Measurements from ENCODE around the gene RNF208. TPM values are rescaled to one million over a fixed set of nuclear protein-coding genes. Genes with fewer than 3 reads are reported as not detected.

RNF208 gene
- total and polyA plus RNA-seq, 2 experiments from 2014 or later: 0.34 to 0.65 TPM

- 0 out of 2 replicates have a peak, but pooled peaks cover 7% of the 10 kb centered on the region for H3K79me2 ChIP-seq (ENCODE audit: insufficient read depth)
- no peak overlapping the region for H3K27ac ChIP-seq
- no peaks in the 10 kb centered on the region; the same call in 1 of the 2 replicates for H3K36me3 ChIP-seq (ENCODE audit: low read depth)
- no peaks in the 10 kb centered on the region for H3K27me3 ChIP-seq (replicated peaks; ENCODE audit: insufficient read depth)
- DNase-seq: no peak
- no peaks in the 10 kb centered on the region for H3F3A ChIP-seq (ENCODE audit: insufficient read depth)
- 88 to 90% methylated on average over 19 of the region's 19 CpGs for WGBS, 2 experiments (ENCODE audit: low coverage in 1 of 2, low lambda C conversion rate in 2 of 2, missing lambda C conversion rate in 2 of 2)
- H3K9ac ChIP-seq: no peak overlapping the region
- H2AFZ ChIP-seq: no peak overlapping the region
- H3K4me2 ChIP-seq (ENCODE audit: unreplicated experiment): no peak overlapping the region
- in situ Hi-C loops (cut with MboI): no loop called here
- no peaks in the 10 kb centered on the region for H4K20me1 ChIP-seq (ENCODE audit: insufficient read depth)
- H3K9me3 ChIP-seq (ENCODE audit: low read depth): no peaks in the 10 kb centered on the region
- H3K4me3 ChIP-seq: no peak overlapping the region
- H3K9me2 ChIP-seq (ENCODE audit: insufficient read depth): no peaks in the 10 kb centered on the region
- no peak for TF ChIP-seq EZH2phosphoT487 (IDR thresholded peaks at IDR 0.05; ENCODE audit: insufficient read depth, low read depth)
- TF ChIP-seq EZH2 (IDR thresholded peaks at IDR 0.05; ENCODE audit: insufficient read depth, poor library complexity, severe bottlenecking): no peak
- no peaks in the 10 kb centered on the region for H3K4me1 ChIP-seq (ENCODE audit: insufficient read depth)
These were observed 46.6 kb upstream of the RNF208 start for GRCh38 chr9:137268538-137269201.

GRCh38 chr9:137267933-137268355, 45.9 kb upstream of the RNF208 start:
- no peak overlapping the region for H3K4me2 ChIP-seq (ENCODE audit: unreplicated experiment)

GRCh38 chr9:137266585-137267453, 44.8 kb upstream of the RNF208 start:
- 89 to 91% methylated on average over 20 to 34 of the region's 34 CpGs for WGBS, 2 experiments (ENCODE audit: low coverage in 1 of 2, low lambda C conversion rate in 2 of 2, missing lambda C conversion rate in 2 of 2)
- H3K9me3 ChIP-seq (ENCODE audit: low read depth): no peaks in the 10 kb centered on the region
- H3K27me3 ChIP-seq (replicated peaks; ENCODE audit: insufficient read depth): no peaks in the 10 kb centered on the region
- no peaks in the 10 kb centered on the region for H3F3A ChIP-seq (ENCODE audit: insufficient read depth)
- H3K4me1 ChIP-seq (ENCODE audit: insufficient read depth): no peaks in the 10 kb centered on the region
- DNase-seq: no peak
- H3K27ac ChIP-seq: no peak overlapping the region
- 0 out of 2 replicates have a peak, but pooled peaks cover 7% of the 10 kb centered on the region for H3K79me2 ChIP-seq (ENCODE audit: insufficient read depth)
- in situ Hi-C loops (cut with MboI): no loop called here
- no peak overlapping the region for H2AFZ ChIP-seq
- H3K9ac ChIP-seq: no peak overlapping the region
- H3K4me3 ChIP-seq: no peak overlapping the region
- H4K20me1 ChIP-seq (ENCODE audit: insufficient read depth): no peaks in the 10 kb centered on the region
- no peaks in the 10 kb centered on the region for H3K36me3 ChIP-seq (ENCODE audit: low read depth)
- no peak for TF ChIP-seq EZH2 (IDR thresholded peaks at IDR 0.05; ENCODE audit: insufficient read depth, poor library complexity, severe bottlenecking)
- TF ChIP-seq EZH2phosphoT487 (IDR thresholded peaks at IDR 0.05; ENCODE audit: insufficient read depth, low read depth): no peak
- H3K4me2 ChIP-seq (ENCODE audit: unreplicated experiment): no peak overlapping the region
- no peaks in the 10 kb centered on the region for H3K9me2 ChIP-seq (ENCODE audit: insufficient read depth)

More at GRCh38 chr9:137267933-137268355, 45.9 kb upstream of the RNF208 start:
- in situ Hi-C loops (cut with MboI): no loop called here
- TF ChIP-seq EZH2 (IDR thresholded peaks at IDR 0.05; ENCODE audit: insufficient read depth, poor library complexity, severe bottlenecking) (no peak), EZH2phosphoT487 (IDR thresholded peaks at IDR 0.05; ENCODE audit: insufficient read depth, low read depth) (no peak)
- no peaks in the 10 kb centered on the region for H3K9me2 ChIP-seq (ENCODE audit: insufficient read depth)
- H3K4me3 ChIP-seq: no peak overlapping the region
- no peak overlapping the region for H3K27ac ChIP-seq
- H3K79me2 ChIP-seq (ENCODE audit: insufficient read depth): 0 out of 2 replicates have a peak, but pooled peaks cover 7% of the 10 kb centered on the region
- no peak overlapping the region for H2AFZ ChIP-seq
- no peaks in the 10 kb centered on the region for H3F3A ChIP-seq (ENCODE audit: insufficient read depth)
- no peak for DNase-seq
- no peak overlapping the region for H3K9ac ChIP-seq
- H3K9me3 ChIP-seq (ENCODE audit: low read depth): no peaks in the 10 kb centered on the region
- H3K27me3 ChIP-seq (replicated peaks; ENCODE audit: insufficient read depth): no peaks in the 10 kb centered on the region
- H3K4me1 ChIP-seq (ENCODE audit: insufficient read depth): no peaks in the 10 kb centered on the region
- no peaks in the 10 kb centered on the region for H3K36me3 ChIP-seq (ENCODE audit: low read depth)
- WGBS, 2 experiments (ENCODE audit: low coverage in 1 of 2, low lambda C conversion rate in 2 of 2, missing lambda C conversion rate in 2 of 2): 88 to 92% methylated on average over 6 of the region's 6 CpGs
- no peaks in the 10 kb centered on the region for H4K20me1 ChIP-seq (ENCODE audit: insufficient read depth)

GRCh38 chr9:137266162-137266527, 44.1 kb upstream of the RNF208 start:
- Histone ChIP-seq H3K27ac (no peak overlapping the region), H3K27me3 (replicated peaks; ENCODE audit: insufficient read depth) (no peaks in the 10 kb centered on the region), H3K9ac (no peak overlapping the region), H3K4me2 (ENCODE audit: unreplicated experiment) (no peak overlapping the region), H3K9me2 (ENCODE audit: insufficient read depth) (no peaks in the 10 kb centered on the region), H3K4me3 (no peak overlapping the region), H4K20me1 (ENCODE audit: insufficient read depth) (no peaks in the 10 kb centered on the region), H3K4me1 (ENCODE audit: insufficient read depth) (no peaks in the 10 kb centered on the region), H3K9me3 (ENCODE audit: low read depth) (no peaks in the 10 kb centered on the region), H3K36me3 (ENCODE audit: low read depth) (no peaks in the 10 kb centered on the region), H3F3A (ENCODE audit: insufficient read depth) (no peaks in the 10 kb centered on the region), H2AFZ (no peak overlapping the region), H3K79me2 (ENCODE audit: insufficient read depth) (0 out of 2 replicates have a peak, but pooled peaks cover 7% of the 10 kb centered on the region)
- DNase-seq: no peak
- in situ Hi-C loops (cut with MboI): no loop called here
- WGBS, 2 experiments (ENCODE audit: low coverage in 1 of 2, low lambda C conversion rate in 2 of 2, missing lambda C conversion rate in 2 of 2): 92% methylated on average over 15 of the region's 15 CpGs
- no peak for TF ChIP-seq EZH2 (IDR thresholded peaks at IDR 0.05; ENCODE audit: insufficient read depth, poor library complexity, severe bottlenecking)
- TF ChIP-seq EZH2phosphoT487 (IDR thresholded peaks at IDR 0.05; ENCODE audit: insufficient read depth, low read depth): no peak

Data from GM23248 (cell line).